HL-60/S4 treated with phorbol 12-myristate 13-acetate at 8.2 ng/mL for 4 days and 3 days (cell line): ENCODE data around the gene TMPRSS5.

ENCODE experiments used
- in situ Hi-C: fragments of 300-500 bp; cut with MboI; formaldehyde crosslinking; loops from 2 replicates; pipeline ENCODE4 v1.15.0; 2022; ENCODE audit warnings: low sequenced_read_pairs

TMPRSS5 gene

GRCh38 chr11:113697756-113698407 is 8.2 kb downstream of the TMPRSS5 start:
- in situ Hi-C loops, result no loop called here

GRCh38 chr11:113697111-113697510 is 9.0 kb downstream of the TMPRSS5 start:
- in situ Hi-C loops, result no loop called here

- in situ Hi-C loops, result no loop called here
Measured at GRCh38 chr11:113695207-113695606, 10.9 kb downstream of the TMPRSS5 start.

- in situ Hi-C loops, result no loop called here
Measured at GRCh38 chr11:113694390-113694789, 11.7 kb downstream of the TMPRSS5 start.

GRCh38 chr11:113693030-113693429 is 13.1 kb downstream of the TMPRSS5 start:
- in situ Hi-C loops, result no loop called here

- in situ Hi-C loops, result no loop called here
Measured at GRCh38 chr11:113690619-113691569, 15.2 kb downstream of the TMPRSS5 start.

GRCh38 chr11:113689768-113690618 is 16.1 kb downstream of the TMPRSS5 start:
- in situ Hi-C loops, result no loop called here

- in situ Hi-C loops, result no loop called here
Measured at GRCh38 chr11:113685654-113686359, 20.3 kb downstream of the TMPRSS5 start.

- in situ Hi-C loops, result no loop called here
Measured at GRCh38 chr11:113684496-113684895, 21.6 kb downstream of the TMPRSS5 start.

- in situ Hi-C loops, result no loop called here
Measured at GRCh38 chr11:113683481-113684046, 22.5 kb downstream of the TMPRSS5 start.

- in situ Hi-C loops, result no loop called here
Measured at GRCh38 chr11:113681711-113682413, 24.2 kb downstream of the TMPRSS5 start.

- in situ Hi-C loops, result no loop called here
Measured at GRCh38 chr11:113681282-113681681, 24.8 kb downstream of the TMPRSS5 start.

GRCh38 chr11:113677685-113678084 is 28.4 kb downstream of the TMPRSS5 start:
- in situ Hi-C loops, result no loop called here

- in situ Hi-C loops, result no loop called here
Measured at GRCh38 chr11:113675565-113675964, 30.5 kb downstream of the TMPRSS5 start.

GRCh38 chr11:113675003-113675561 is 31.0 kb downstream of the TMPRSS5 start:
- in situ Hi-C loops, result no loop called here

- in situ Hi-C loops, result loop anchor here (25.0 kb wide), 1 partner anchor 88 kb away; the partner anchor contains the start of gene ZW10
Measured at GRCh38 chr11:113674397-113674685, 31.8 kb downstream of the TMPRSS5 start.

GRCh38 chr11:113673550-113674396 is 32.3 kb downstream of the TMPRSS5 start:
- in situ Hi-C loops, result loop anchor here (25.0 kb wide), 1 partner anchor 89 kb away; the partner anchor contains the start of gene ZW10

- in situ Hi-C loops, result loop anchor here (25.0 kb wide), 1 partner anchor 90 kb away; the partner anchor contains the start of gene ZW10
Measured at GRCh38 chr11:113671914-113672313, 34.2 kb downstream of the TMPRSS5 start.
